Tibial nerve (tissue), 4 donors: Measurements from ENCODE around the gene SLX1A.
"Not testable (repeated sequence)": the region's sequence is repeated elsewhere in the genome, so short reads cannot be mapped to it uniquely, and the experiment has no call there.

Experiments used
- EP300 ChIP-seq, 2 donors: sonication (generic); formaldehyde crosslinking; IDR thresholded peaks; one replicate each; pipeline ENCODE4 v1.6.1; 2017; ENCODE audit warnings: antibody characterized with exemption in 2 of 2, mild to moderate bottlenecking in 1 of 2
- POLR2A ChIP-seq, 2 donors: fragments of 450-650 bp; IDR thresholded peaks; one replicate each; pipeline ENCODE4 v1.6.1; 2017; ENCODE audit warnings: antibody characterized with exemption in 2 of 2, mild to moderate bottlenecking in 2 of 2, moderate library complexity in 2 of 2
- TF ChIP-seq, protein P1 (sequence below), 5 experiments: fragments of 200-600 bp in 3 of 5; fragments of 450-650 bp in 2 of 5; sonication (generic) in 3 of 5; IDR thresholded peaks; one replicate each; pipeline ENCODE4 v1.5.1; 2016 to 2019; ENCODE audit warnings: antibody characterized with exemption in 5 of 5, mild to moderate bottlenecking in 3 of 5, moderate library complexity in 2 of 5

DNA sequence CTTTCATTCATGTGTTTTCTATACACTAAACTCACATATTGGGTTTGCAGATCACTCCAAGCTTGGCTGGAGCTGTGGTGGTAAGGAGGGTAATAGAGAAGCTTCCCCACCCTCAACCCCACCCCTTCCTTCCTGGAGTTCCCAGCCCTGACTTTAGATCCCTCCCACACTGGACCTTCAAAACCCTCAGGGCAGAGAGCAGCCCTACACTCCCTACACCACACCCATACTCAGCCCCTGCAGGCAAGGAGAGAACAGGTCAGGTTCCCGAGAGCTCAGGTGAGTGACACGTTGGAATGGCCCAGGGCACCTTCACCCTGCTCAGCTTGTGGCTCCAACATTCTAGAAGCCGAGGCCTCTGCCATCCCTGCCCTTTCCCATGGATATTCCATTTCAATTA, 5.4 kb downstream of the SLX1A start, which contains the start of gene SULT1A3:
- TF ChIP-seq, protein P1, sequence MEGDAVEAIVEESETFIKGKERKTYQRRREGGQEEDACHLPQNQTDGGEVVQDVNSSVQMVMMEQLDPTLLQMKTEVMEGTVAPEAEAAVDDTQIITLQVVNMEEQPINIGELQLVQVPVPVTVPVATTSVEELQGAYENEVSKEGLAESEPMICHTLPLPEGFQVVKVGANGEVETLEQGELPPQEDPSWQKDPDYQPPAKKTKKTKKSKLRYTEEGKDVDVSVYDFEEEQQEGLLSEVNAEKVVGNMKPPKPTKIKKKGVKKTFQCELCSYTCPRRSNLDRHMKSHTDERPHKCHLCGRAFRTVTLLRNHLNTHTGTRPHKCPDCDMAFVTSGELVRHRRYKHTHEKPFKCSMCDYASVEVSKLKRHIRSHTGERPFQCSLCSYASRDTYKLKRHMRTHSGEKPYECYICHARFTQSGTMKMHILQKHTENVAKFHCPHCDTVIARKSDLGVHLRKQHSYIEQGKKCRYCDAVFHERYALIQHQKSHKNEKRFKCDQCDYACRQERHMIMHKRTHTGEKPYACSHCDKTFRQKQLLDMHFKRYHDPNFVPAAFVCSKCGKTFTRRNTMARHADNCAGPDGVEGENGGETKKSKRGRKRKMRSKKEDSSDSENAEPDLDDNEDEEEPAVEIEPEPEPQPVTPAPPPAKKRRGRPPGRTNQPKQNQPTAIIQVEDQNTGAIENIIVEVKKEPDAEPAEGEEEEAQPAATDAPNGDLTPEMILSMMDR (IDR thresholded peaks at IDR 0.05): not testable (repeated sequence)
- TF ChIP-seq POLR2A, EP300 (IDR thresholded peaks at IDR 0.05): not testable (repeated sequence)
